HL-60 (cell line): ENCODE data around the gene OR2F2.

Experiments used
- DNase-seq, 2 experiments: peaks; one replicate each; pipeline ENCODE4 v3.0.0-alpha.2; 2010 to 2020; ENCODE audit warnings: low read depth in 1 of 2, low spot score in 1 of 2
- H3K27ac ChIP-seq: fragments of 250-450 bp; sonication (Bioruptor Pico); replicated peaks from 2 replicates; pipeline ENCODE4 v1.5.1; 2020; ENCODE audit warnings: mild to moderate bottlenecking, moderate library complexity
- H3K27me3 ChIP-seq: fragments of 250-450 bp; sonication (Bioruptor Pico); 2 replicates; pipeline ENCODE4 v1.5.1; 2021; ENCODE audit warnings: mild to moderate bottlenecking, moderate library complexity; ENCODE audit not compliant: insufficient read depth, poor library complexity, severe bottlenecking
- H3K4me3 ChIP-seq: replicated peaks from 2 replicates; pipeline ENCODE4 v1.5.1; 2011; ENCODE audit warnings: mild to moderate bottlenecking, control low read depth, low read length; ENCODE audit not compliant: insufficient read depth
- CTCF ChIP-seq: IDR thresholded peaks from one replicate; pipeline ENCODE4 v1.5.1; 2011; ENCODE audit warnings: low read length, control low read depth, inconsistent platforms; ENCODE audit not compliant: insufficient read depth
- GABPA ChIP-seq: IDR thresholded peaks from 2 replicates; pipeline ENCODE4 v1.6.1; 2012; ENCODE audit warnings: low read depth
- POLR2AphosphoS5 ChIP-seq: IDR thresholded peaks from 2 replicates; pipeline ENCODE4 v1.6.1; 2012; ENCODE audit warnings: low read depth
- REST ChIP-seq: IDR thresholded peaks from 2 replicates; pipeline ENCODE4 v1.6.1; 2012; ENCODE audit warnings: low read depth; ENCODE audit not compliant: insufficient replicate concordance
- SPI1 ChIP-seq: IDR thresholded peaks from 2 replicates; pipeline ENCODE4 v1.6.1; 2012; ENCODE audit warnings: low read depth, mild to moderate bottlenecking, borderline replicate concordance

OR2F2 gene

GRCh38 chr7:143945423-143945822, 10.4 kb downstream of the OR2F2 start:
- no peak for TF ChIP-seq GABPA
- no peak for TF ChIP-seq POLR2AphosphoS5
- no peak for TF ChIP-seq SPI1
- TF ChIP-seq REST: no peak
- TF ChIP-seq CTCF: no peak
- H3K27me3 ChIP-seq: peaks cover 2% of the 10 kb centered on the region
- H3K27ac ChIP-seq: no peak overlapping the region
- DNase-seq: no peak
- no peak overlapping the region for H3K4me3 ChIP-seq

GRCh38 chr7:143947111-143947510, 12.1 kb downstream of the OR2F2 start:
- peaks cover 2% of the 10 kb centered on the region for H3K27me3 ChIP-seq
- H3K4me3 ChIP-seq: no peak overlapping the region
- no peak overlapping the region for H3K27ac ChIP-seq
- no peak for DNase-seq
- no peak for TF ChIP-seq REST
- no peak for TF ChIP-seq GABPA
- no peak for TF ChIP-seq POLR2AphosphoS5
- TF ChIP-seq SPI1: no peak
- TF ChIP-seq CTCF: no peak

- H3K4me3 ChIP-seq: no peak overlapping the region
- H3K27me3 ChIP-seq: peaks cover 1% of the 10 kb centered on the region
- H3K27ac ChIP-seq: no peak overlapping the region
- DNase-seq: no peak
- TF ChIP-seq POLR2AphosphoS5 (no peak), REST (no peak), GABPA (no peak), SPI1 (no peak), CTCF (no peak)
Observed at GRCh38 chr7:143948733-143949132, 13.7 kb downstream of the OR2F2 start.
